22Rv1 (cell line): ENCODE results near the gene RHO.

ENCODE experiments used
- H3K27ac ChIP-seq: fragments of 450-650 bp; 2 replicates; pipeline ENCODE4 v1.5.1; 2017
- ZFX ChIP-seq: fragments of 450-650 bp; IDR thresholded peaks from 2 replicates; pipeline ENCODE4 v1.6.1; 2017; ENCODE audit warnings: antibody characterized with exemption, borderline replicate concordance
- TF ChIP-seq, protein P1 (sequence below): fragments of 450-650 bp; IDR thresholded peaks from 2 replicates; pipeline ENCODE4 v1.5.1; 2017; ENCODE audit warnings: mild to moderate bottlenecking

RHO gene

GRCh38 chr3:129584631-129585030, 56.2 kb downstream of the RHO start:
- TF ChIP-seq, protein P1, sequence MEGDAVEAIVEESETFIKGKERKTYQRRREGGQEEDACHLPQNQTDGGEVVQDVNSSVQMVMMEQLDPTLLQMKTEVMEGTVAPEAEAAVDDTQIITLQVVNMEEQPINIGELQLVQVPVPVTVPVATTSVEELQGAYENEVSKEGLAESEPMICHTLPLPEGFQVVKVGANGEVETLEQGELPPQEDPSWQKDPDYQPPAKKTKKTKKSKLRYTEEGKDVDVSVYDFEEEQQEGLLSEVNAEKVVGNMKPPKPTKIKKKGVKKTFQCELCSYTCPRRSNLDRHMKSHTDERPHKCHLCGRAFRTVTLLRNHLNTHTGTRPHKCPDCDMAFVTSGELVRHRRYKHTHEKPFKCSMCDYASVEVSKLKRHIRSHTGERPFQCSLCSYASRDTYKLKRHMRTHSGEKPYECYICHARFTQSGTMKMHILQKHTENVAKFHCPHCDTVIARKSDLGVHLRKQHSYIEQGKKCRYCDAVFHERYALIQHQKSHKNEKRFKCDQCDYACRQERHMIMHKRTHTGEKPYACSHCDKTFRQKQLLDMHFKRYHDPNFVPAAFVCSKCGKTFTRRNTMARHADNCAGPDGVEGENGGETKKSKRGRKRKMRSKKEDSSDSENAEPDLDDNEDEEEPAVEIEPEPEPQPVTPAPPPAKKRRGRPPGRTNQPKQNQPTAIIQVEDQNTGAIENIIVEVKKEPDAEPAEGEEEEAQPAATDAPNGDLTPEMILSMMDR: no peak
- TF ChIP-seq ZFX: no peak
- no peak overlapping the region for H3K27ac ChIP-seq
